IPS DF 6.9 (cell line): Measurements from ENCODE around the gene WDR37.

Experiments
- DNase-seq: peaks from one replicate; pipeline ENCODE4 v3.0.0-alpha.2; 2013; ENCODE audit warnings: low read depth, low spot score
- H3K27ac ChIP-seq: one replicate; pipeline ENCODE4 v1.5.1; 2013; ENCODE audit warnings: low read length, control low read depth
- H3K27me3 ChIP-seq: 2 replicates; pipeline ENCODE4 v1.6.1; 2013; ENCODE audit warnings: mild to moderate bottlenecking, low read length; ENCODE audit not compliant: control insufficient read depth, insufficient read depth
- H3K36me3 ChIP-seq: 2 replicates; pipeline ENCODE4 v1.6.1; 2013; ENCODE audit warnings: low read length; ENCODE audit not compliant: control insufficient read depth, insufficient read depth
- H3K4me1 ChIP-seq: 2 replicates; pipeline ENCODE4 v1.6.1; 2013; ENCODE audit warnings: low read length; ENCODE audit not compliant: control insufficient read depth, insufficient read depth
- H3K4me3 ChIP-seq: 2 replicates; pipeline ENCODE4 v1.5.1; 2013; ENCODE audit warnings: mild to moderate bottlenecking, low read length
- H3K9me3 ChIP-seq: 2 replicates; pipeline ENCODE4 v1.6.1; 2013; ENCODE audit warnings: low read length, inconsistent platforms; ENCODE audit not compliant: control insufficient read depth, insufficient read depth
- WGBS: extraction: QIAGEN DNeasy Blood & Tissue Kit; methylation state at CpG from one replicate; pipeline ENCODE4 v1.1.7; 2013; ENCODE audit warnings: mixed read lengths, missing lambda C conversion rate; ENCODE audit not compliant: insufficient read length, insufficient coverage; 5-methylcytosine and 5-hydroxymethylcytosine counted together

Gene WDR37

GRCh38 chr10:1020958-1021357, 35.2 kb upstream of the WDR37 start:
- Histone ChIP-seq H3K36me3 (peaks cover 12% of the 10 kb centered on the region), H3K4me1 (no peaks in the 10 kb centered on the region), H3K9me3 (no peaks in the 10 kb centered on the region), H3K27ac (no peak overlapping the region), H3K27me3 (no peaks in the 10 kb centered on the region), H3K4me3 (no peak overlapping the region)
- no CpG with 5 or more reads among the region's 9 CpGs for WGBS
- DNase-seq = no peak

GRCh38 chr10:1022413-1022812, 33.8 kb upstream of the WDR37 start:
- H3K4me1 ChIP-seq = no peaks in the 10 kb centered on the region
- H3K36me3 ChIP-seq = peaks cover 3% of the 10 kb centered on the region
- DNase-seq = no peak
- no peaks in the 10 kb centered on the region for H3K27me3 ChIP-seq
- no peaks in the 10 kb centered on the region for H3K9me3 ChIP-seq
- H3K4me3 ChIP-seq = no peak overlapping the region
- no CpG with 5 or more reads among the region's 12 CpGs for WGBS
- no peak overlapping the region for H3K27ac ChIP-seq

- H3K4me1 ChIP-seq = no peaks in the 10 kb centered on the region
- no peaks in the 10 kb centered on the region for H3K27me3 ChIP-seq
- DNase-seq = no peak
- H3K9me3 ChIP-seq = no peaks in the 10 kb centered on the region
- no peak overlapping the region for H3K27ac ChIP-seq
- WGBS = no CpG with 5 or more reads among the region's 12 CpGs
- no peak overlapping the region for H3K4me3 ChIP-seq
- no peaks in the 10 kb centered on the region; the same call in none of the 2 replicates for H3K36me3 ChIP-seq
These were observed 32.1 kb upstream of the WDR37 start for GRCh38 chr10:1024103-1024502.

- no peak for DNase-seq
- Histone ChIP-seq H3K4me3 (no peak within 1 kb of the TSS), H3K9me3 (no peaks in the 10 kb centered on the region), H3K36me3 (no peaks in the 10 kb centered on the region; the same call in 1 of the 2 replicates), H3K27me3 (no peaks in the 10 kb centered on the region), H3K27ac (no peak within 1 kb of the TSS), H3K4me1 (no peaks in the 10 kb centered on the region)
- WGBS = no CpG with 5 or more reads among the region's 1 CpG
These were observed 30.5 kb upstream of the WDR37 start, which contains the start of gene IDI2 for GRCh38 chr10:1025683-1026082. IDI2 (minus strand) TSS chr10:1025859; CDS start chr10:1024723, 1,136 bp downstream.

GRCh38 chr10:1026578-1026977, 29.6 kb upstream of the WDR37 start:
- Histone ChIP-seq H3K4me3 (no peak overlapping the region), H3K27ac (no peak overlapping the region), H3K9me3 (no peaks in the 10 kb centered on the region), H3K4me1 (no peaks in the 10 kb centered on the region), H3K36me3 (no peaks in the 10 kb centered on the region), H3K27me3 (no peaks in the 10 kb centered on the region)
- no CpG with 5 or more reads among the region's 6 CpGs for WGBS
- no peak for DNase-seq

- H3K9me3 ChIP-seq = no peaks in the 10 kb centered on the region
- no peak overlapping the region for H3K27ac ChIP-seq
- H3K4me1 ChIP-seq = no peaks in the 10 kb centered on the region
- no peaks in the 10 kb centered on the region for H3K27me3 ChIP-seq
- WGBS = no CpG with 5 or more reads among the region's 7 CpGs
- no peaks in the 10 kb centered on the region for H3K36me3 ChIP-seq
- DNase-seq = no peak
- H3K4me3 ChIP-seq = no peak overlapping the region
These were observed 26.3 kb upstream of the WDR37 start for GRCh38 chr10:1029838-1030237.

- Histone ChIP-seq H3K4me1 (no peaks in the 10 kb centered on the region), H3K27ac (no peak overlapping the region), H3K36me3 (no peaks in the 10 kb centered on the region; the same call in 1 of the 2 replicates), H3K4me3 (no peak overlapping the region), H3K9me3 (no peaks in the 10 kb centered on the region), H3K27me3 (no peaks in the 10 kb centered on the region)
- DNase-seq = no peak
- WGBS = no CpG with 5 or more reads among the region's 1 CpG
These were observed 22.6 kb upstream of the WDR37 start for GRCh38 chr10:1033601-1034000.

- no peaks in the 10 kb centered on the region for H3K9me3 ChIP-seq
- H3K4me1 ChIP-seq = no peaks in the 10 kb centered on the region
- H3K4me3 ChIP-seq = no peak overlapping the region
- WGBS = no CpG with 5 or more reads among the region's 3 CpGs
- no peak for DNase-seq
- no peak overlapping the region for H3K27ac ChIP-seq
- no peaks in the 10 kb centered on the region for H3K27me3 ChIP-seq
- no peaks in the 10 kb centered on the region; the same call in none of the 2 replicates for H3K36me3 ChIP-seq
These were observed 21.4 kb upstream of the WDR37 start for GRCh38 chr10:1034758-1035157.

- WGBS = no CpG with 5 or more reads among the region's 6 CpGs
- no peak for DNase-seq
- no peak overlapping the region for H3K4me3 ChIP-seq
- H3K9me3 ChIP-seq = no peaks in the 10 kb centered on the region
- no peak overlapping the region for H3K27ac ChIP-seq
- H3K36me3 ChIP-seq = peaks cover 1% of the 10 kb centered on the region
- H3K4me1 ChIP-seq = no peaks in the 10 kb centered on the region
- H3K27me3 ChIP-seq = no peaks in the 10 kb centered on the region
These were observed 21.0 kb upstream of the WDR37 start for GRCh38 chr10:1035201-1035600.

GRCh38 chr10:1036341-1036791, 19.8 kb upstream of the WDR37 start:
- Histone ChIP-seq H3K9me3 (no peaks in the 10 kb centered on the region), H3K27ac (no peak overlapping the region), H3K36me3 (peaks cover 4% of the 10 kb centered on the region), H3K27me3 (no peaks in the 10 kb centered on the region), H3K4me1 (no peaks in the 10 kb centered on the region), H3K4me3 (no peak overlapping the region)
- DNase-seq = no peak
- WGBS = no CpG with 5 or more reads among the region's 14 CpGs

GRCh38 chr10:1037098-1037497, 19.1 kb upstream of the WDR37 start:
- no peaks in the 10 kb centered on the region for H3K4me1 ChIP-seq
- no peak for DNase-seq
- H3K9me3 ChIP-seq = no peaks in the 10 kb centered on the region
- H3K27ac ChIP-seq = no peak overlapping the region
- no peaks in the 10 kb centered on the region for H3K27me3 ChIP-seq
- H3K36me3 ChIP-seq = peaks cover 4% of the 10 kb centered on the region
- no CpG with 5 or more reads among the region's 11 CpGs for WGBS
- H3K4me3 ChIP-seq = no peak overlapping the region
